Fibroblast of peridontal ligament (primary cell): Measurements from ENCODE around the gene MAGEF1.

ENCODE experiments used
- DNase-seq: peaks from one replicate; pipeline ENCODE4 v3.0.0-alpha.2; 2010; ENCODE audit errors: extremely low read depth

Gene MAGEF1

DNA sequence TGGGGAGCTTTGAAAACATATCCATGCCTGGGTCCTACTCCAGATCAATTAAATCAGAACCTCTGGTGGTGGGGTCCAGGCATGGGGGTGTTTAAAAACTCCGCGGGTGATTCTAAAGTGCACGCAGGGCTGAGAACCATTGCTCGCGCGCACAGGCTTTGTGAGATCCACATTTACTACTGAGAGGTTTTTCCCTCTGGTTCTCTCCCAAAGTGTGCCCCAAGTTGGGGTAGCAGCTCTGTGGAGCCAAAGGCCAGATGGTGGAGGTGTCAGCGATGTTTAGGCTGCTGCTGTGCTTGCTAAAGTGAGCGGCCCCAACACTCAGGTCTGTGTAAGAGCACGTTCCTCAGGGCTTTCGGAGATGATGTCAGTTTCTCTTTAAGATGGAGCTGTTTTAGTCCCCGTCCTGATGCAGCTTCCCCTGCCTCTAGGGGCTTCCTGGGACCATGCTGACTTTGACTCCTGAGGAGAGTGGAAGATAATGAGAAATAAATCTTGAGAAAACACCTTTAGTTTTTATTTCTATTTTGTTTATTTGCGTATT lies 13.4 kb upstream of the MAGEF1 start:
- no peak for DNase-seq

DNA sequence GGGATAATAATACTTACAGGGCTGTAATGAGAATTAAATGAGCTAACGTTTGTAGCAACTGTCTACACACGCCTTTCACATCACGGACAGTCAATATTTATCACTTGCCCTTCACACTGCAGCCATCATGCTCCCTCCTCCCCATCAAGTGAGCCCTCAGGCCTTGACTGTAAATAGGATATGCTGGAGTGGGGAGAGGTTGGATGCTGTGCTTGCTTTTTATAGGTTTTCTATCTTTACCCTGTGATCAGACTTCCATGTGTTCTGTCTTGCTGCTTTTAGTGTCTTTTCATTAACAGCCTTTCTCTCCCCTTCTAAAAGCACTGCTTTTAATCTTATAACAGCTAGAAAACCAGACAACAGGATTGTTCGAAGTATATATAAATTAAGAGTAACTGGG lies 12.8 kb upstream of the MAGEF1 start:
- no peak for DNase-seq

DNA sequence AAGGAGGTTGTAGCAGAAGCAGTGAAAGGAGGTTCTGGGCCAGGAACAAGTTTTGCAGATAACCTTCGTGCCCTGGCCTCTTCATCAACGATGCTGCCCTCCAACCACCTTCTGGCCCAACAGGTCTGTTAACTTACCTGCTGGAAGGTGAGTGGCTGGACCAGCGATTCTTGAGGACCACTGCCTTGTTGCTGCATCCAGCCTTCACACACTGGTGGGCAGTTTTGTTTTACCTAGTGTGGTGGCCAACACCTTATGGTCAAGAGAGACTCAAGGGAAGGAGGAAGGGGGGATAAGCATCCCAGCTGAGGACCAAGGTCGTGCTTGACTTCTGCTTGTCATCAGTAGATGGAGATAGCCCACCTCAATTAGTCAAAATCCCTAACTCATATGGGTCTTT lies 7.8 kb upstream of the MAGEF1 start:
- DNase-seq = no peak

DNA sequence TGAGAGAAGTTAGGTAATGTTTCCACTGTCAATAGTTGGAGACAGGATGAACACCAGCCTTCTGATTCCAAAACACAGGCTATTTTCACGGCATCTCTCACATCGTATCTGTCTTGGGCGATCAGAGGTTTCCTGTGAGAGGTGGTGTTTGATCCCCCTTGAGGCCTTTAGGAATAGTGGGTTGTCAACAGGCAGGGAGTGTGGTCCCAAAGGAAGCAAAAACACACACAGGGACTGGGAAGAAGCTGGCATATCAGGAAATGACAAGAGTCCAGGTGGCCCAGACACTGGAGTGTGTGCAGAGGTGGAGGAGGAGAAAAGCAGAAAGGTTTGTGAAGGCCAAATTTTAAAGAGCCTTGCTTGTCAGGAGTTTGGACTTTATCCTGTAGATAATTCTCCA lies 6.6 kb upstream of the MAGEF1 start:
- no peak for DNase-seq

DNA sequence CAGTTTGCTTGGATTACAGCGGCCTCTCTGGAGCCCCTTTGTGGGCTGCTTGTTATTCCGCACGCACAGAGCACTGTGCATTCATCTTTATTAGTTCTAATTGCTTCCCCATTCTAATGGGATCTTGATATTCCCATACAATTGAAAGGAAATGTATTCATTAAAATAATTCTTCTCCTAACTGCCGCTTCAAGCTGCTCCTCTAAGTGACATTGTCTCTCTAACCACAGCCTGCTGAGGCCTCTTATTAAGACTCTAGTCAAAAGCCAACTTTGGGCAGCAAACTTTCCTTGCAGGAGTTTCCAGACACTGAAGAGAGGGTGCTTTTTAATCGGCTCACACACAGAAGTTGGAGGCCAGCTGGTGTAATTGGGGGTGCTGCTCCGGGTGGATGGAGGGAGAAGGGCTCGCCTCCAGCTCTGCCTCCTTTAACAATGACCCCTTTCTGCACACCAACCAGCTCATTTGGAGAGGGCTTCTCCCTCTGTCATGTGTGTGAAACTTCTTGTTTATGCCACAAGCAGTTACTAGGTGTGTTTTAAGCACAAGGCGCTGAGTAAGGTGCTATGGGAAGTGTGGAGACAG lies 5.6 kb upstream of the MAGEF1 start:
- no peak for DNase-seq

DNA sequence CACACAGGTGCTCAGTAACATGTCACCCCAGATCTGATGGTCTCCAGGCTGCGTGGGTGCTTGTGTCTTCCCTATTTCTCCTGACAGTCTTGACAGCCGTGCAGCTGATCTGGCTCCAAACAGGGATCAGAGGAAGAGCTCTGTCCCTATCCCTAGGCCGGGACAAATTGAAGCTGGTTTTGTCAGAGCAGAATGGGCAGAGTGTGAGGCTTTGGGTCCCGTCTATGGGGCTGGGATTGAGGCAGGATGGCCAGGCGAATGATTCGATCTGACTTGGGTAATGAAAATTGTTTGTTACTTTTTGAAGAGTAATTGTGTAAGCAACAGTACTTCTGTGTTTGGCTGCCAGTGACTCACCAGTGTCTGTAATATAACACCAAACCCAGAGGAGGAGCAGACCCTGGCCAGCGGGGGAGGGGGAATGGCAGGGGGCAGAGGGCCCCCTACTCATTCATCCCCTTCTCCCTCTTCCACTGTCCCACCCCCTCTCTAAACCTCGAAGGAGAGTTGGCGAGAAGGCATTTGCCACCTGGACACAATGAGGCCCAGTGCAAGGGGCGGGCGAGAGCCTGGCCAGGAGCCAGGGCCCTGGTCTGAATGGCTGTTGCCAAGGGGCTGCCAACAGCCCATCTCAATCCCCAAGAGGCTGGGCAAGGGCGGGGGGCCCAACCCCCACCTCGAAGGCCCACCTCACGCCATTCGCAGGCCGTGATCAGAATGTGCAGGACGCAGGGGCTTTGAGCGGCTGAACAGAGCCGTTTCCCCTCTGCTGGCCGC lies 4.9 kb upstream of the MAGEF1 start:
- peak; percentile 66 for DNase-seq

DNA sequence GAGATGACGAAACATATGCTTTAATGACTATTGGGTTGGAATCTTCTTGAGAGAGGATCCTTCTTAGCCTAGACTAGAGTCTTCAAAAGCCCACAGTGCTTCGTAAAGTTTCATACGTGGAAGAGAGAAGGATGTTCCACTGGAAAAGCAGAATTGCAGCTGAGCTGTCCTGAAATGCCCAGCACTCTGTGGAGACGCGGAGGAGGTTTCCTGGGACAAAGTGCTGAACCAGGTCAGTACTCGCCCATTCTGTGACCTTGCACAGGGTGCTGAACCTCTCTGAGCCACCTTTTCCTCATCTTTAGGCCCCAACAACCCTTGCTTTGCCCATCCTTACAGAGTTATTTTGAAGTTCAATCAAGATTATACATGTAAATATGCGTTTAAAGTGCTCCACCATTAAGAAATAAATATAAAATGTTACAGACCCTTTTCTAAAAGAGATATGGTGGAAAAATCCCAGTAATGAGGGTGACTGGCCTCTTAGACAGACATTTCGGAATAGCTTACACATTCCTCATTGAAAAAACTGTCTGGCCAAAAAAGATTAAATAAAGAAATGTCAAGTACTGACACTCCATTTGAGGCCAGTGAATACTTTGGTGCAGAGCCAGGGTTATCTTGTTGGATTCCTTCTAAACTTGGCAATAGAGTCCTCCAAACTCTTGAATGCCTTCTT lies 4.2 kb upstream of the MAGEF1 start:
- DNase-seq = peak; percentile 28

DNA sequence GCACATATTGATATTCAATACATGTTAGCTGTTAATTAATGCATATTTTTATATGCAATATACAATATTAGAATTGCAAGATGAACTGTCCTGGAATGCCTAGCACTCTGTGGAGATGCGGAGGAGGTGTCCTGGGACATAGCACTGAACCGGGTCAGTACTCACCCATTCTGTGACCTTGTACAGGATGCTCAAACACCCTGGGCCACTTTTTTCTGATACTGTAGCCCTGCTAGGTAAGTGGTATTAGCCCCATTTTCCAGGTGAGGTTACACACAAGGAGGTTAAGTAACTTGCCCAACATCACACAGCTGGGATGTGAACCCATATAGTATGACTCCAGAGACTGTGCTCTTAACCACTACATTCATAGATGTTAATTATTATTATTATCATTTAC lies 1.7 kb upstream of the MAGEF1 start:
- no peak for DNase-seq

DNA sequence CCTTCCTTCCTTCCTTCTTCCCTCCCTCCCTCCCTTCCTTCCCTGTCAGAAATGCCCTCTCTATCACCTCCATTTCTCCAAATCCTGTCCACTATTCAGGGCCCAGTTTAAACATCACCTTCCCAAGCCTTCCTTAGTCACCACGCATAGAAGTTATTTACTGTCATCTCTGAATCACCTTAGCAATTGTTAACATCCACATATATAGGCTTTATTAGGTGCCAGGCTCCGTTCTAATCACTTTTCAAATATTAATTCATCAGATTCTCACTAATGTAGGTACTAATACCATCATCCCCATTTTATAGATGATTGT lies 1.1 kb upstream of the MAGEF1 start:
- DNase-seq = no peak

DNA sequence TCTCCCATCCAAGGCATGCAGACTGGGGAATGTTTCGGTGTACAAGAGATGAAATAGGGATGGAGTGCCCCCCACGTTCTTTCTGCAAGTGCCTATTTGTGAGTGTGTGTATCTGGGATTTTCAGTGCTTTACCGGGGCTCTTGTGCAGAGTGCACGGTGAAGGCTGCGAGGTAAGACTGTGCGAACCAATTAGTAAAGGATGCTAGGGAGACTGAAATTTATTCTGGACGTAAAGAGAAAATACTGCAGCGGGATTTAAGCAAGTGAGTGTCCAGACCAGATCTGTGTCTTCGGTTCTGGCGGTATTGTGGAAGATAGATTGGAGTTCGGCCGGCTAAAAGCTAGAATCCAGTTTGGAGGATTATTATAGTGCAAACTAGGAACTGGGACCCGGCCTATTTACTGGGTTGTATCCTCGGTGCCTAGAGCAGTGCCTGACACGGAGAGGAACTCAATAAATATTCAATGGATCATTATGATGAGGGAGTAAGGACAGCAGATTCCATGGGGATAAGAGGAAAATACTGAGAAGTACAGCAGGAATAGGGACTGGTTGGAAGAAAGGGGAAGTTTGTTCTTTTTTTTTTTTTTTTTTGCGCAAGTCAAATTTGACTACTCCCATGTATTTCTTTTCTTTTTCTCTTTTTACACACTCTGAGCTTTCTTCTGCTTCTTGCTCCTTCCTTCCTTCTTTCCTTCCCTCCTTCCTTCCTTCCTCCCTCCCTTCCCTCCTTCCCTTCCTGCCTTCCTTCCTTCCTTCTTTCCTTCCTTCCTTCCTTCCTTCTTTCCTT lies 580 bp upstream of the MAGEF1 start:
- DNase-seq = no peak

DNA sequence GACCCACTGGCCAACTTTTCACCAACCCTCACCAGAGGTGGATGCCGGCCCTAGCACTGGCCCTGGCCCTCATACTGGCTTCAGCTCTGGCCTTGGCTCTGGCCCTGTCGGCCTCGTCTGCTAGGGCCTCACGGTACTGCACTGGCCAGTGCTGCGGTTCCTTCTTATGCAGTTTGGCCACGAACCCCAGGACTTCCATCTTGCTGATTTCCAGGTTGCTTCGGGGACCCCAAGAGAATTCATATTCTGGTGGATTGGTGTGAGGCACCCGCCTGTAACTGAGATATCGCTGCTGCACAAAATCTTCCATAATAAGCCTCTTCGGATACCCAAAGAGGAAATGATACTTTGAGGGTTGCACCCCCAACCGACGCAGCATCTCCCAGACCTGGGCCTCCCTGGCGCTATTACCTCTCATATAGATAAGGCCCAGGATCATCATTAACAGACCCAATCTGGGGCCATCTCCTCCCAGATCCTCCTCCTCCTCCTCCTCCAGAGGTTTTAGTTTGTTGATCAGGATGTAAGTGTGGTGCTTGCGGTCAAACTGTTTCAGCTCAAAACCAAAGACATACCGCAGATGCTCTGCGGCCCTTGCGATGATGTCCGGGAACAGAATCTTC lies 883 bp downstream of the MAGEF1 start:
- peak; percentile 66 for DNase-seq

DNA sequence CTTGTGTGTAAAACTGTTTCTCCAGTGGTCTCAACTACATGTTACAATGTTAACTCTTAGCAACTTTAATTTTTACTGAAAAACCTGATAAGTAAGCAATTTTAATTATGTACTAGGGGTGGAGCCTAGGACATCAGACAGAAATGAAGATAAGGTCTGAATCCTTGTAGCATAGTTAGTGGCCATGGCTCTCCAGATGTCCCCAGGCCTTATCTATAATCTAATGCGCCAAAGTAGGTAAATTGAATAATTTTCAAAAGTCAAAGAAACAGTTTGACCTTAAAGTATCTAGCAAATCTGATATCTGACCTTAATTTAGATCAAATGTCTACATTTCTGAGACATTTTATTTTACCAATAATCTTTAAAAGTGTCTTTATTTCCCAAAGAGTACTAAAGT lies 8.2 kb downstream of the MAGEF1 start:
- DNase-seq = no peak

DNA sequence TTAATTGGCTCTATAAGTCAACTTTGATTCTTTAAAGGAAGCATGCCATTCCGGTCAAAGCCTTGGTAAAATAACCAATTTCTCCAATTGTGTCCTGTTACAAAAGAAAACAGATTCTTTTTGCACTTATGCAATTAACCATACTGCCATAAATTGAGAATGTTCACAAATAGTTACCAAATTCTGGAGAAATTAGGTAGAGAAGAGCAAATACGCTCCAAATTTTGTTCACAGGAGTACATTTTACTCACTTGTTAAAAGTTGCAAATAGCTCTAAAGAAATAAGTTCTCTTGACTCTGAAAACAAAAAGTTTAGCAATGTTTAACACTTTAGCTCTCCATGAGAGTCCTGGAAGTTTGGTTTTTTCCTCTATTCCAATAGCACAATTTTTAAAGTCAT lies 11.1 kb downstream of the MAGEF1 start:
- no peak for DNase-seq

DNA sequence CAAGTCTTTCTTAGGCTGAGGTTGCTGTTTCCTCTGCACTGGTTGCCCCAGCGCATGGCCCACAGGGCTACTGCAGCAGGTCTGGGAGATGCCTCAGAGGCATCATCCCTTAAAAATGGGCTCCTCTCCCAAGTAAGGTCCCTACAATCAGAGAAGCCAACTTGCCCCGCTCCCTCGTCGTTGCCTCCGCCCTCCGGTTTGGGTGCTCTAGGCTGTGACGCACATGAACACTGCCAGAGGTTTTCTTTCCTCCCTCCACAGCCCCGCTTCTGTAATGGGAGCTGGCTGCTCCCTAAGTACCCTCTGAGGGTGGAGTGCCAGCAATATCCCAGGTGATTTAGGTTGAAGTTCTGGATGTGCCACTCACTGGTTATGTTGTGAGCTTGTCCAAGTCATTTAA lies 14.0 kb downstream of the MAGEF1 start:
- DNase-seq = no peak

DNA sequence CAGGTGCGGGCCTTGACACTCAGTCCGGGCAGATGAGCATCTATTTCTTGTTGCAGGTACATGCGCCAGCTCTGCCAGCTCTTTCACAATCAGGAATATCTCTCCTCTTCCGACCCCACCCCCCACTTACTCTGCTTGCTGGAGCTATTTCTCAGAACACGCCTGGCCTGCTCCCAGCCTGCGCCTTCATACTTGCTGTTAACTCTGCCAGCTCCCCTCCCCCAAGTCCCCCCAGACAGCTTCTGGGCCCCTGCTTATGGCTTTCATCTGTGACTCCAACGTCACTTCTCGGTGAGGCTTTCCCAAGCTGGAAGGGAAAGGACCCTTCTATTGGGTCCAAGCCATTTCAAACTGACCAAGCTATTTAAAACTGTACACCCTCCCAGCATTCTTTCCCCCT lies 15.2 kb downstream of the MAGEF1 start:
- no peak for DNase-seq

DNA sequence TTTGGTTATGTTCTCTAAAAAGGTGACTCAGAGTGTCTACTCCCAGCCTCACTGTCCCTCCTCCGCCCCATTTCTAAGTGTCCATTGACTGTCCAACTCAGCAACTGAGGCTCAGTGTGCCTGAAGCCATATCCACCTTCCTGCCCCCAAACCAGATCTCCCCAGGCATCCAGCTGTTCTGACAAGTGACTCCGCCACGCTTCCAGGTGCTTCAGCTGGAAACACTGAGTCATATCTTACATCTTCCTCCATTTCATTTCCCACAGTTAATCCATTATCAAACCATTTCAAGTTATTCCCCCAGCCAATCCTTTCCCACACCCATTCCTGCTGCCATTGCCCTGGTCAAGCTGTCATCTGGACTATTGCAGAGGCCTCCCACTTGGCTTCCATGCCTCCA lies 17.1 kb downstream of the MAGEF1 start:
- DNase-seq = no peak

DNA sequence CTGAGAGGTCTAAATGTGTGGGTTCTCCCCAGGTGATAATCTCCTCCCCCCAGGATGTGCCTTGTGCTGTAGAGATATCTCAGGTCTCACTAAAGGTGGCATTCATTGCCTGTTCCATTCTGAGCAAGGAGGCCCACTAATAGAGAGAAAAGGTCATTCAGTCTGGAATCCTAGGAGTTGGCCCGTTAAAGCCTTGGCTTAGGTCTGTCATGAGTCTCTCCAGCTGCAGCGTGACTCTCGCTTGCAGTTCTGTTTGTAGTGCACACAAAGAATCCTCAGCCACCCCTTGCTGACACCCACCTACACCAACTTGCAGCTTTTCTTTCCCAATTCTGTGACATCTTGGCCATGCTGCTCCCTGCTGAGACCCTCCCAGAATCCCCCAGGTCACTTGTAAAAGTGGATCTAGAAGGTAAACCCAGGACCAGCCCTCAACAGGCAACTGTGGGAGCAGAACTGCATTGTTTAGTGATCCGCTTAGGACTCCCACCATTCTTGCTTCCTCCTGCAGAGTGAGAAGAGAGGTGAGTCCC lies 17.7 kb downstream of the MAGEF1 start:
- DNase-seq = no peak

DNA sequence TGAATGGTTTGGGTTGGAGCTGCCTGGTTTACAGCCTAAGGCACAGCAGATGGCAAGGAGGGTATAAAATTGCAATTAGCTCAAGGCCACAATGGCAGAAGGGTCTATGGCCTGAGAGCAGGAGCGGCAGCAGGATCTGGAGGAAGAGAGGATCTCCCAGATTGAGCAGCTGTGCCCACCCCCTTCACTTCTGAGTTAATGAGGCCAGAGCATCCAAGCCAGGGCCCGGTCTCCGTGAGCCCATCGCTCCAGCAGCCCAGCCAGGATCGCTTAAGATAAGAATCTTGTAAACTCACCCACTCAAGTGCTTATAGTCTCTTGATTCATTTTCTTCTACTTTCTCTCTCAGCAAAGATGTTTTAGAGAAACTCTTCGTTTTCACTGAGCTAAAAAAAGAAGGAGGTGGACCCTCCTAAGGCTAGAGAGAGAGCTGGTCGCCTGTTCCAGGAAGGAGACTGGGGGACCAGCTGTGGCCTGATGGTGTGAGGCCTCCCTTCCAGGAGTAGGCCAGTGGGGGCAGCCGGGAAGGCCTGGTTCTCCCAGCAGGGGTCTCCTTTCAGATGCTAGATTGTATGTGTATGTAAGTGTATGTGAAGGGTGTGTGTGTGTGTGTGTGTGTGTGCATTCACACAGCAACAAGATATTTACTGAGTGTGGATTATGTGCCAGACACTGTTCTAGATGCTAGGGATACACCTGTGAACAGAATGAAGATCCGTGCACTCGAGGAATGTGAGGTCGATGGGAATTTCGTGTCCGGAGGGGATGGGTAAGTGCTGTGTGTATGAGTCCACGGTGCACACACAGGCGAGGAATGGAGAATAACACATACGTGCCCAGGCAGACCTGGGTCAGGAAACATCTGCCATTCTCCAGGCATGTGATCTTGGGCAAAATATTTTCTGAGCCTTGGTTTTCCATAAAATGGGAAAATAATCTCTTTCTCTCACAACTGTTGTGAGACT lies 18.6 kb downstream of the MAGEF1 start:
- DNase-seq = no peak

DNA sequence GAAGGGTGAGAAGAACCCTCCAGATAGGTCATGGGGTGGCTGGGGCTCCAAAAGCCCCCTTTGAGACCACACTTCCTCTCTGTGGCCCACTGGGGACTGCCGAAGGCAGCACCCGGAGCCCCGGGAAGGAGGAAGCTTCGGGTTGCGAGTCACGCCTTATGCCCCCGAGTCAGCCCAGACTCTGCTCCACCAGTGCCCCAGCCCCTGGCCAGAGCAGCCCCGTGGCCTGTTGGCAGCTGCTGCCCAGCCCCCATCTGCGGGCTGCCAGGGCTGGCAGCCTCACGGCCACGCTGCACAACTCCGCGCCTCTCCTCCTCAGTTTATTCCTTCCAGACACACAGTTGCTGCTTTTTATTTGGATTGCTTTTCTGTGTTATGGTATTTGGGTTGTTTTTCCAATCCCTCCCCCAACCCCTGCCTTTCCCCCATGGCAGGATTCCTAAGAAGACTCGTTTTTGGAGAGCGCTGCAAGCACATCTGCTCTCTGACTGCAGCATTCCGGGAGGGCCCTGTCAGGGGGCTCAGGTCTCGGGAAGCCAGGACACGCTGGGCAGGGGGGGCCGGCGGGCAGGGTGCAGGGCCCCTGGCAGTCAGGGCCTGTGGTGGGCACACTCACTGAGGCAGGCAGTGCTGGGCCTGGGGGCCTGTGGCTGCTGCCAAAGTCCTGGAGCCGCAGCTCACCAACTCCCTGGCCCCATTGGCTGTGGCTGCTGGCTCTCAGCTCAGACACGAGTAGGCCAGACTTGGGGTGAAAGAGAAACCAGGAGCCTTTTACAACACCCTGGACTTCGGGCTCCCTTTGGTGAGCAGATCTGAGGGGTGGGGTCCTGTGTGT lies 20.2 kb downstream of the MAGEF1 start:
- peak; percentile 80 for DNase-seq
